NCI-H748 treated with DMSO at 0.1 percent for 48 hours (cell line): Measurements from ENCODE around the gene URM1.
"Not testable (repeated sequence)": the region's sequence is repeated elsewhere in the genome, so short reads cannot be mapped to it uniquely, and the experiment has no call there.

Source experiments
- DNase-seq: peaks from one replicate; lab custom pipeline; 2025; lab: John Stamatoyannopoulos, UW

Gene URM1

GRCh38 chr9:128409450-128409849 is 38.3 kb downstream of the URM1 start:
- DNase-seq, result no peak

GRCh38 chr9:128409978-128410377 is 38.8 kb downstream of the URM1 start:
- no peak for DNase-seq

- no peak for DNase-seq
These were observed 40.4 kb downstream of the URM1 start for GRCh38 chr9:128411364-128412119.

- peak; percentile 74 for DNase-seq
These were observed 41.1 kb downstream of the URM1 start for GRCh38 chr9:128412120-128412790.

- not testable (repeated sequence) for DNase-seq
These were observed 42.6 kb downstream of the URM1 start for GRCh38 chr9:128413728-128414127.

- no peak for DNase-seq
These were observed 43.3 kb downstream of the URM1 start for GRCh38 chr9:128414461-128414860.

GRCh38 chr9:128415281-128415680 is 44.1 kb downstream of the URM1 start:
- DNase-seq, result no peak

GRCh38 chr9:128416014-128416413 is 44.8 kb downstream of the URM1 start:
- no peak for DNase-seq

- DNase-seq, result no peak
These were observed 45.4 kb downstream of the URM1 start for GRCh38 chr9:128416432-128417019.

GRCh38 chr9:128419061-128419925 is 48.1 kb downstream of the URM1 start:
- DNase-seq, result no peak

- DNase-seq, result peak; percentile 33
These were observed 49.0 kb downstream of the URM1 start for GRCh38 chr9:128420060-128420650.

- no peak for DNase-seq
These were observed 49.7 kb downstream of the URM1 start, which contains the start of gene CERCAM for GRCh38 chr9:128420651-128421481. CERCAM (plus strand) TSS chr9:128420857; CDS start chr9:128420878, 21 bp downstream.

- no peak for DNase-seq
These were observed 50.4 kb downstream of the URM1 start for GRCh38 chr9:128421482-128421996.

GRCh38 chr9:128422022-128422782 is 51.0 kb downstream of the URM1 start:
- not testable (repeated sequence) for DNase-seq

- no peak for DNase-seq
These were observed 51.6 kb downstream of the URM1 start for GRCh38 chr9:128422783-128423150.

- DNase-seq, result not testable (repeated sequence)
These were observed 52.2 kb downstream of the URM1 start for GRCh38 chr9:128423356-128423755.

GRCh38 chr9:128424268-128424780 is 53.1 kb downstream of the URM1 start:
- no peak for DNase-seq

- no peak for DNase-seq
These were observed 57.7 kb downstream of the URM1 start for GRCh38 chr9:128428644-128429512.
